ENCODE measurements around the gene ZSCAN10. TPM values are rescaled to one million over a fixed set of nuclear protein-coding genes. Genes with fewer than 3 reads are reported as not detected.
A peak's percentile ranks its signal among the peaks of the same experiment; 100 is the strongest.

ZSCAN10 gene
- total and polyA plus RNA-seq, 2 of the 13 experiments (the other 11 are each of a cell fraction or from before 2014, with no cell fraction given), result not detected

GRCh38 chr16:3127745-3128144, 28.7 kb upstream of the ZSCAN10 start:
- no peak for DNase-seq (ENCODE audit: low spot score)
- no TSS peak for BruUV-seq (replicated peaks)
- 96% methylated on average over 6 of the region's 6 CpGs for WGBS (ENCODE audit: low lambda C conversion rate)
- CTCF ChIA-PET (ENCODE audit: low intra/inter-chr PET ratio, low total read pairs), result no interaction called here
- Histone ChIP-seq H3K36me3 (replicated peaks in 1 of 2; ENCODE audit: control insufficient read depth in 1 of 2, insufficient read depth in 2 of 2, low read length in 2 of 2) (0 out of 5 replicates have a peak, but pooled peaks cover 0 to 2% of the 10 kb centered on the region in 2 experiments), H3K4me1 (ENCODE audit: insufficient read depth, low read length) (peaks cover 49% of the 10 kb centered on the region), H3K27me3 (ENCODE audit: control insufficient read depth in 1 of 2, insufficient read depth in 2 of 2, low read length in 2 of 2) (no peaks in the 10 kb centered on the region; a peak in 1 of 5 replicates), H3K27ac (ENCODE audit: extremely low read length, insufficient read depth, low read length) (no peak overlapping the region), H3K9me3 (ENCODE audit: low read length) (no peaks in the 10 kb centered on the region), H3K4me3 (replicated peaks in 1 of 3; ENCODE audit: insufficient read depth in 1 of 3, low read depth in 2 of 3, low read length in 3 of 3) (no peak overlapping the region), H3K9ac (ENCODE audit: insufficient read depth, low read depth, low read length) (no peak overlapping the region), H4K20me1 (ENCODE audit: insufficient read depth, low read length) (peaks cover 5% of the 10 kb centered on the region; the same call in 1 of the 2 replicates), H2AFZ (ENCODE audit: low read length) (no peak overlapping the region), H3K4me2 (ENCODE audit: low read depth, low read length) (no peak overlapping the region), H3K79me2 (ENCODE audit: insufficient read depth, low read length) (no peaks in the 10 kb centered on the region)
- in situ Hi-C loops (cut with HindIII; ENCODE audit: extremely low pct_ligation_motif_present, low pct_unique_long_range_greater_than_20kb), result no loop called here
- POLR2A ChIA-PET, result interaction anchor here (1.0 to 2.8 kb wide), 2 partner anchors 22 to 44 kb away, joined by 4 to 16 read pairs; no protein-coding TSS in a partner anchor
- intact Hi-C loops (cut with micrococcal nuclease; ENCODE audit: unreplicated experiment), result loop anchor here (2.0 kb wide), 1 partner anchor 69 kb away; no protein-coding TSS in a partner anchor
- FAIRE-seq, result no peak
- no peak for ATAC-seq
- TF ChIP-seq SRY (CRISPR knock-in tag; IDR thresholded peaks at IDR 0.05) (no peak), YEATS2 (CRISPR knock-in tag; IDR thresholded peaks at IDR 0.05; ENCODE audit: borderline replicate concordance) (no peak), NCOA1 (CRISPR knock-in tag; IDR thresholded peaks at IDR 0.05) (no peak)

- intact Hi-C loops (cut with micrococcal nuclease; ENCODE audit: unreplicated experiment), result no loop called here
- ATAC-seq, result peak; percentile 91
- TF ChIP-seq SETDB1 (CRISPR knock-in tag; IDR thresholded peaks at IDR 0.05; ENCODE audit: borderline replicate concordance) (no peak), PLRG1 (conservative IDR thresholded peaks at IDR 0.05) (no peak), ZNF691 (CRISPR knock-in tag; IDR thresholded peaks at IDR 0.05; ENCODE audit: borderline replicate concordance, low read depth) (no peak), ZNF777 (CRISPR knock-in tag; IDR thresholded peaks at IDR 0.05) (peak; percentile 14; the same call in 1 of the 2 replicates), RBFOX2 (IDR thresholded peaks at IDR 0.05; ENCODE audit: low read depth, low read length) (peak; percentile 59; the same call in 1 of the 2 replicates), ATAD3A (CRISPR knock-in tag; IDR thresholded peaks at IDR 0.05) (no peak), ATF7-NPFF (CRISPR knock-in tag; IDR thresholded peaks at IDR 0.05; ENCODE audit: low read depth) (0 out of 2 replicates have a peak, but pooled peaks have one; percentile 24), ZBTB33 (CRISPR knock-in tag; IDR thresholded peaks at IDR 0.05) (no peak)
These were observed 25.1 kb upstream of the ZSCAN10 start for GRCh38 chr16:3123986-3124886.

More at GRCh38 chr16:3123986-3124886, 25.1 kb upstream of the ZSCAN10 start:
- peaks cover 31% of the 10 kb centered on the region for H3K4me1 ChIP-seq (ENCODE audit: insufficient read depth, low read length)
- peak; percentile 72 for FAIRE-seq
- peak overlapping the region; percentile 96 for H3K4me2 ChIP-seq (ENCODE audit: low read depth, low read length)
- H3K9ac ChIP-seq (ENCODE audit: insufficient read depth, low read depth, low read length), result peak overlapping the region; percentile 50
- ChIA-PET POLR2A (interaction anchor here (1.3 kb wide), 1 partner anchor 10 kb away, joined by 12 read pairs; the partner anchor contains the start of gene ZNF213), CTCF (ENCODE audit: low intra/inter-chr PET ratio, low total read pairs) (no interaction called here)
- no peak overlapping the region for H2AFZ ChIP-seq (ENCODE audit: low read length)
- H3K9me3 ChIP-seq (ENCODE audit: low read length), result no peaks in the 10 kb centered on the region
- peak overlapping the region; percentile 57 to 81 (median 63); a peak in 5 of 6 replicates for H3K4me3 ChIP-seq (replicated peaks in 1 of 3; ENCODE audit: insufficient read depth in 1 of 3, low read depth in 2 of 3, low read length in 3 of 3)
- peak overlapping the region; percentile 48 for H3K27ac ChIP-seq (ENCODE audit: extremely low read length, insufficient read depth, low read length)
- 0% methylated on average over 8 of the region's 72 CpGs for WGBS (ENCODE audit: low lambda C conversion rate)
- in situ Hi-C loops (cut with HindIII; ENCODE audit: extremely low pct_ligation_motif_present, low pct_unique_long_range_greater_than_20kb), result no loop called here
- 0 out of 5 replicates have a peak, but pooled peaks cover 0 to 2% of the 10 kb centered on the region in 2 experiments for H3K36me3 ChIP-seq (replicated peaks in 1 of 2; ENCODE audit: control insufficient read depth in 1 of 2, insufficient read depth in 2 of 2, low read length in 2 of 2)
- no TSS peak for BruUV-seq (replicated peaks)
- H3K79me2 ChIP-seq (ENCODE audit: insufficient read depth, low read length), result no peaks in the 10 kb centered on the region
- H4K20me1 ChIP-seq (ENCODE audit: insufficient read depth, low read length), result no peaks in the 10 kb centered on the region
- H3K27me3 ChIP-seq (ENCODE audit: control insufficient read depth in 1 of 2, insufficient read depth in 2 of 2, low read length in 2 of 2), result no peaks in the 10 kb centered on the region; a peak in 1 of 5 replicates
- DNase-seq (ENCODE audit: low spot score), result peak; percentile 91
